ENCODE measurements around the gene FOXA2.

Gene FOXA2

GRCh38 chr20:22545045-22545444 lies 39.3 kb downstream of the FOXA2 start:
- DNase-seq (ENCODE audit: extremely low spot score, insufficient read length, low read depth) (no peak), FAIRE-seq (no peak)

DNA sequence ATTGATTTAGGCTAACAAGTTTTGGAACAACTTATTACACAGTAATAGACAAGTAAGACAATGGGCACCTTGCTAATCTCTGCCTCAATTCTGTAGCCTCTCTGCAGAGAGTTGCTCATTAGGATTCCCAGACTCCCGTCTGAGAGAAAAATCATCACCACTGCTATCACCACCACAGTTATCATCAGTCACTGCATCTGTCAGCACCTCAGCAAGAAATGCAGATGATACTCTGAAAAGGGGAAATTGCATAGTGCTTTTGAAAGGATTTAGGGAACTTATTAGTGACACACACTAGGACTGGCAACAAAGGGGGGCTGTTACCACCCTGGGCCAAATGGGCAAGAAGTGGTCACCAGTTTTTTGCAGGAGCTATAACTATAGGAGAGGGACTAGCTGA lies 39.9 kb downstream of the FOXA2 start:
- DNase-seq (ENCODE audit: extremely low spot score, insufficient read length, low read depth) (no peak), FAIRE-seq (no peak)

DNA sequence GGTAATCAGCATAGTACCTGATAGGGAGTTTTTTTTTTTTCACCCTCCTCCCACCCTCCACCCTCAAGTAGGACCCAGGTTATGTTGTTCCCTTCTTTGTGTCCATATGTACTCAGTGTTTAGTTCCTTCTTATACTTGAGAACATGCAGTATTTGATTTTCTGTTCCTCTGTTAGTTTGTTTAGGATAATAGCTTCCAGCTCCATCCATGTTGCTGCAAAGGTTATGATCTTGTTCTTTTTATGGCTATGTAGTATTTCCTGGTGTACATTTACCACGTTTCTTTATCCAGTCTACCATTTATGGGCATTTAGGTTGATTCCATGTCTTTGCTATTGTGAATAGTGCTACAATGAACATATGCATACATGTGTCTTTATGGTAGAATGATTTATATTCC lies 41.9 kb downstream of the FOXA2 start:
- no peak for DNase-seq (ENCODE audit: extremely low spot score, insufficient read length, low read depth)
- no peak for FAIRE-seq

DNA sequence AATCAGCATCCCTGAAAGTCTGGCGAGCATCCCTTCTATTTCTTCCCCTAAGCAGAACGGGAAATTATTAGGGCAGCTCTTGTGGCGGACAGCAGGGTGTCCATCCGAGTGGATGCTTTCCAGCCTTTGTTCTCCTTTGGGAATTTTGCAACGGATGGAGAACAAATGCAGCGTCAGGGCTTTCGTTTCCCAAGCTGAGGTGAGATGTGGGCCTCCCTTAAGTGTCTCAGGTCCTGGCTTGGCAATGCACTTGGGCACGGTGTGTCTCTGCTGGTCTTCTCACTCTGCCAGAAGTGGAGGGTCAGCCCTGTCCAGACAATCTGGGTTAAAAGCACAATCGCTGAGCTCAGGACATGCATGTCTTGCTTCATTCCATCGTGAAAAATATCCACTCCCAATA lies 43.5 kb downstream of the FOXA2 start:
- DNase-seq (ENCODE audit: extremely low spot score, insufficient read length, low read depth): no peak
- no peak for FAIRE-seq

DNA sequence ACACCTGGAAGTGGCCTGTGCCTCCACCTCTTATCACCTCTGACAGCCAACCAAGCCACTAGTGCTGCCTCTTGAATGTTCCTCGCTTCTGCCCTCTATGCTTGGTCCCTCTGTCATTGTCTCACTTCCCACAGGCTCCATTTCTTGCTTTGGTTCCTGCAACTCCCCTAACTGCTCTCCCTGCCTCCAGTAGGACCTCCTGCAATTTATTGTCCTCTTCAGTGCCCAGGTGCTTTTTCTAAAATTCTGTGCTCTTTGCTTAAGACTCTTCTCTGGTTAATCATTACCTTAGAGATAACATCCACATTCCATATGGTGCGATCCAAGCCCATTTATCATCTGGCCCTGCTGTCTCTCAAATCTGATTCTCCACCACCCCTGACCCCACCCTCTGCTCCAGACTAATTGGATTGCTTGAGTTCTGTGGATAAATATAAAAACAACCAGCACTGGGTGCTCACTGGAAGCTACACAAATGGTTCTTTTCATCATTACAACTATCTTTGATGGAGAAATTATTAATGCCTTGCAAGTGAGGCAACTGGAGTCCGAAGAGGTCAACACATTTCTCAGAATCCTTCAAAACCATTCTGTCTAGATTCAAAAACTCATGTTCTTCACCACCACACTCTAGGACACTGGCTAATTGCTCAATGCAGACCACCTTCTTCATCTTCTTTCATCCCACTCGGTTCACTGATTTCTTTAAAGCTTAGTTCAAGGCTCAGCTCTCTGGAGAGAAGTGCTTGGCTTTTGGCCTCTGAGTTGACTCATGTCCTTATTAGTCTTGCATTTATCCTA lies 47.2 kb downstream of the FOXA2 start:
- DNase-seq (ENCODE audit: extremely low spot score, insufficient read length, low read depth) (no peak), FAIRE-seq (no peak)

DNA sequence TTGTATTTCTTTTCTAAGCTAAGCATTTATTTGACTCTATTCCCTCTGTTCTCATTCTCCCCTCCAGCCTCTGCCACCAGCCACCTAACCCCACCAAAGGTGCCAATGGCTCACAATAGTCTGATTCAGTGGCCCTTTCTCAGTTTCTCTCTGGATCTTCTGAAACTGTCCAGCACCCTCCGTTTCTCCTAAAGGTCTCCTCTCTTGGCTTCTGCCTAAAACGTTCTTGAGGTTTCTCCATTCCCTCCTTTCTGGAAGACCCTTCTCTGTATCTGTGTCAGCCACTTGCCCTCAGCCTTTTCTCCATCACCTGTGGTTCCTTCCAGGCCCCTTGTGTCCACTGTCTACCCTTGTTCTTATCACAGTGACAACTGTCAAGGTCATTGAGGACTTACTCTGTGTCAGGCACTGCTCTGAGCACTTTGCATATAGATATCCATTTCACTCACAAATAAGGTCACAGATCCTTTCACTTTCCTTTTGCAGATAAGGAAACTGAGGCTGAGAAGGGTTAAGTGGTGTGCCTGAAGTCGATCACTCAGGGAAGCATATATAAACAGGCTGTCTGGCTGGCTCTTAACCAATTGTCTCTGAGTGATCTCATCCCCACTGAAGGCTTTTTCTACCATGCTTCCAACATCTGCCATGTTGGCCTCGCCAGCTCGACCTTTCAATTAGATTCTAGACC lies 48.1 kb downstream of the FOXA2 start:
- FAIRE-seq (no peak), DNase-seq (ENCODE audit: extremely low spot score, insufficient read length, low read depth) (no peak)

GRCh38 chr20:22535483-22535882 lies 48.9 kb downstream of the FOXA2 start:
- no peak for DNase-seq (ENCODE audit: extremely low spot score, insufficient read length, low read depth)
- FAIRE-seq: no peak

- DNase-seq (ENCODE audit: extremely low spot score, insufficient read length, low read depth) (no peak), FAIRE-seq (no peak)
These were observed 50.3 kb downstream of the FOXA2 start for GRCh38 chr20:22533823-22534751.

DNA sequence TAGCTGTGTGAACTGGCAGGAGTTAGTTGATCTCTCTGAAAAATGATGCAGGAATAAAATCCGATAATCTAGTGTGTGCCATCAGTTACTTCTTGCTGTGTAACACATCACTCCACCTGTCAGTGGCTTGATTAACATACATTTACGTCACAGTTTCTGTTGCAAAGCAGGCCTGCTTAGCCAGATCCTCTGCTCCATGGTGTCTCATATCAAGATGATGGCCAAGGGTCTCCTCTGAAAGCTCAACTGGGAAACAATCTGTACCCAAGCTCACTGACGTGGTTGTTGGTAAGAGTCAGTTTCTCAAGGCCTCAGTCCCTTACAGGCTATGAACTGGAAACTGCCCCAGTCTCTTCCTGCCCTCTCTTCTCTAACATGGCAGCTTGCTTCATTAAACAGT lies 51.8 kb downstream of the FOXA2 start:
- DNase-seq (ENCODE audit: extremely low spot score, insufficient read length, low read depth) (no peak), FAIRE-seq (no peak)

- FAIRE-seq (no peak), DNase-seq (ENCODE audit: extremely low spot score, insufficient read length, low read depth) (no peak)
These were observed 52.6 kb downstream of the FOXA2 start for GRCh38 chr20:22531756-22532155.

DNA sequence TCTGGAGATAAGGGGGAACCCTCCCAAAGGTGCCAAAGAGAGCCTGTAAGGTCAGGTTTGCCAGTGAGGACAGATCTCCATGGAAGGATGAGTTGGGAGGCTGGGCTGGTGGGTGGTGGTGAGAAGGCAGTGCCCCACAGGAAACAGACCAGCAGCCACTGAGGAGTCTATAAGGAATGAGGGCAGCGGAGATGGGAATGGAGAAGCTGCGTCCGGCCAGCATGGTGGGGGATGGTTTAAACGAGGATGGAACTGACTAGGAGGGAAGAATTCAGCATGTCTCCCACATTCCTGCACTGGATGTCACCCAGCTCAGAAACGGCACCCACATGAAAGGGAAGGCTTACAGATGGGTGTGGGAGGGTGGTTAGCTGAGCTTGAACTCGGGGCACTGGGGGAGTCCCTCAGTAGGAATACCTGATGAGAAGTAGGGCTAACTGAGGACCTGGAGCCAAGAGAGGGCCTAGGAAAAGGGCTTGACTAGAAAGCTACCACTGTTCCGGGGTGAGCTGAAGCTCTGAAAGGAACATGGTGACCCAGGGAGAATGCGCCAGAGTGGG lies 53.2 kb downstream of the FOXA2 start:
- DNase-seq (ENCODE audit: extremely low spot score, insufficient read length, low read depth) (no peak), FAIRE-seq (no peak)
